HG03025 (cell line): Measurements from ENCODE around the gene NUTM2B.
"Not testable (repeated sequence)": the region's sequence is repeated elsewhere in the genome, so short reads cannot be mapped to it uniquely, and the experiment has no call there.

ENCODE experiments used
- ATAC-seq: cut with Tn5 transposase; IDR thresholded peaks from one replicate; pipeline ENCODE4 v1.9.1; 2021; ENCODE audit warnings: mild to moderate bottlenecking, moderate library complexity; ENCODE audit not compliant: unreplicated experiment, low FRiP score

Gene NUTM2B, protein sequence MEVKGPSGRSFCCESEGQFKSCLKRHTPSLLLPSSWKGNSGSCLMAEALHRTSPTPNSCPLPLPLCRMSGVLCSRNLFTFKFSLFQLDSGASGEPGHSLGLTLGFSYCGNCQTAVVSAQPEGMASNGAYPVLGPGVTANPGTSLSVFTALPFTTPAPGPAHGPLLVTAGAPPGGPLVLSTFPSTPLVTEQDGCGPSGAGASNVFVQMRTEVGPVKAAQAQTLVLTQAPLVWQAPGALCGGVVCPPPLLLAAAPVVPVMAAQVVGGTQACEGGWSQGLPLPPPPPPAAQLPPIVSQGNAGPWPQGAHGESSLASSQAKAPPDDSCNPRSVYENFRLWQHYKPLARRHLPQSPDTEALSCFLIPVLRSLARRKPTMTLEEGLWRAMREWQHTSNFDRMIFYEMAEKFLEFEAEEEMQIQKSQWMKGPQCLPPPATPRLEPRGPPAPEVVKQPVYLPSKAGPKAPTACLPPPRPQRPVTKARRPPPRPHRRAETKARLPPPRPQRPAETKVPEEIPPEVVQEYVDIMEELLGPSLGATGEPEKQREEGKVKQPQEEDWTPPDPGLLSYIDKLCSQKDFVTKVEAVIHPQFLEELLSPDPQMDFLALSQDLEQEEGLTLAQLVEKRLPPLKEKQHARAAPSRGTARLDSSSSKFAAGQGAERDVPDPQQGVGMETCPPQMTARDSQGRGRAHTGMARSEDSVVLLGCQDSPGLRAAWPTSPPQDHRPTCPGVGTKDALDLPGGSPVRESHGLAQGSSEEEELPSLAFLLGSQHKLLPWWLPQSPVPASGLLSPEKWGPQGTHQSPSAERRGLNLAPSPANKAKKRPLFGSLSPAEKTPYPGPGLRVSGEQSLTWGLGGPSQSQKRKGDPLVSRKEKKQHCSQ

GRCh38 chr10:79702927-79703326, at the start of gene NUTM2B:
NUTM2B (plus strand) TSS chr10:79703227; CDS start chr10:79703610, 383 bp downstream.
- not testable (repeated sequence) for ATAC-seq

GRCh38 chr10:79663287-79663686, 39.7 kb upstream of the NUTM2B start:
- ATAC-seq, result not testable (repeated sequence)

- ATAC-seq, result not testable (repeated sequence)
Measured at GRCh38 chr10:79664686-79665085, 38.3 kb upstream of the NUTM2B start.

- not testable (repeated sequence) for ATAC-seq
Measured at GRCh38 chr10:79669248-79669788, 33.7 kb upstream of the NUTM2B start.

- ATAC-seq, result not testable (repeated sequence)
Measured at GRCh38 chr10:79674878-79675277, 28.1 kb upstream of the NUTM2B start.

DNA sequence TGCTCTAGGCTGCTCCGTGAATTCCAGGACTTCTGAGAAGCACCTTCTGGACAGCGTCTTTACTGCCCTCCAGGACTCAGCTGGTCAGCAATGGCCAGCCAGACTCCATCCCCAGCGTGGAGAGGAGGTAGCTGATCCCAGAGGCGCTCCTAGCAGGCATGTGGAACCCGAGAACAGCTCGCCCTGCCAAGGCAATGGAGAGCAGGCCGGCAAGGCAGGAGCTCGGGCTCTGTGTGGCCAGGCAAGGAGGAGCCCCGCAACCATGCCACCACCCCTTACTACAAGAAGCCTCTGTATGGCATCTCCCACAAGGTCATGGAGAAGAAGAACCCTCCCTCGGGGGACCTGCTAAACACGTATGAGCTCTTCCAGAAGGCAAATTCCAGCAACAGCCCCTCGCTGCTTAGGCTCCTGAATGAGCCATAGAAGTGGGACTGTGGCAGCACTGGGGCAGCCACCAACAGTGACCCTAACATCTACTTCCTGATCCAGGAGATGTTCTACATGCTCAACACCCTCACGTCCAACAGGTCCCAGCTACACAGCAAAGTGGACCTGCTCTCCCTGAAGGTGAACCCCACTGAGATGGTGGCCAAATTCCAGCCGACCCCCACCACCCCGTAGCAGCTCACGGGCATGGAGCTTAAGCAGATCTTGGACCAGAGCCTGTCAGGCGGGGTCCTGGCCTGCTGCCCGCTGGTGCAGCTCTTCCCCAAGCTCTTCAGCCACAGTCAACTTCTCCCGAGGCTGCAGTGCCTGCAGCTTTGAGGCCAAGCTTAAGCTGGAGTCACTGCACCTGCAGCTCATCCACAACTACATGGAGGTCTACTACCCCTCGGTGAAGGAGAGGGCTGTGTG, 19.8 kb upstream of the NUTM2B start:
- ATAC-seq, result not testable (repeated sequence)

DNA sequence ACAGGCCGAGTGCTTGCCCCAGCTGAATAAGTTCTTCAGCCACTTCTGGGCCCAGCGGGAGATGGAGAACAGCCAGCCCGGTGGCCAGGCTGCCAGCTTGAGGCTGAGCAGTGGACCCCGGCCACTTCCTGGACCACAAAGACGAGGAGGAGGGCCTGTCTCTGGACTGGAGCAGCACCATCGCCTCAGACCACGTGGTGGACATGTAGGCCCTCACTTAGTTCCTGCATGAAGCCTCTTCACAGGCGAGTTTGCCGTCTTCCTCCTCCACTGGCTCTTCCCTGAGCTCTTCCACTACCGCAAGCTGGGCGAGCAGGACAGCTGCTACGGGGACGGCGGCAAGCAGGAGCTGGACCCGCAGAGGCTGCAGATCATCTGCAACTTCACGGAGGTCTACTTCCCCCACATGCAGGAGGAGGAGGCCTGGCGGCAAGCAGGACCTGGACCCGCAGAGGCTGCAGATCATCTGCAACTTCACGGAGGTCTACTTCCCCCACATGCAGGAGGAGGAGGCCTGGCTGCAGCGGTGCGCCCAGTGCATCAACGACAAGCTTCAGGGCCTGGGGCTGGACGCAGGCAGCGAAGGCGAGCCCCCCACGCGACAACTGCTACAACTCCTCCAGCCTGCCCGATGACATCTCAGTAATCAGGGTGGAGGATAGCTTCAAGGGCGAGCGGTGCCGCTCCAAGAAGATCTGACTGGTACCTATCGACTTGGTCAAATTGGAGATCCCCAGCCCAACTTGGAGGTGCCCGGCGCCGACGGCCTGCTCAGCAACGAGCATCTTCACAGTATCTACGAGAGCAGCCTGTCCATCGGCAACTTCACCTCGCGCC, 18.9 kb upstream of the NUTM2B start:
- ATAC-seq, result not testable (repeated sequence)

DNA sequence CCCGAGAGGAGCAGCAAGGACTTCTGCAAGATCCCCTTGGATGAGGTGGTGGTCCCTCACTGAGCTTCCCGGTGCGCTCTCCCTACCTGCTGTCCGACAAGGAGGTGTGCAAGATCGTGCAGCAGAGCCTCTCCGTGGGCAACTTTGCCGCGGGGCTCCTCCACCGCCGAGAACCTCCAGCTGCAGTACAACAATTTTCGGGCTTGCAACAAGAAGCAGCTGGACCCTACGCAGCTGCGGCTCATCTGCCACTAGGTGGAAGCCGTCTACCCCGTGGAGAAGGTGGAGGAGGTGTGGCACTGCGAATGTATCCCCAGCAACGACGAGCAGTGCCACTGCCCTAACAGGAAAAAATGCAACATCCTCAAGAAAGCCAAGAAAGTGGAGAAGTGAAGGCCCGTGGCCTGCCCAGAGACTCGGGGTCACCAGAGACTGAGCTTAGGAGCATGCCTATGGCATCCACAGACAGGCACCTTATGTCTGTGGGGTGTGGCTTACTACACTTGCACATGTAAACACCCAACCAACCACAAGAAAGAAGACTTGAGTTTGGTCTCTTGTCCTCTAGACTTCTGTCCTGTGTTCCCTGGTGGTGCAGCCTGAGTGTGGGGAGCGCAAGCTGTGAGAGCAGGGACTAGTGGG, 17.9 kb upstream of the NUTM2B start:
- peak; percentile 88 for ATAC-seq

GRCh38 chr10:79686595-79686994, 16.4 kb upstream of the NUTM2B start:
- ATAC-seq, result not testable (repeated sequence)

- ATAC-seq, result not testable (repeated sequence)
Measured at GRCh38 chr10:79687406-79688150, 15.4 kb upstream of the NUTM2B start.

GRCh38 chr10:79688798-79689197, 14.2 kb upstream of the NUTM2B start:
- not testable (repeated sequence) for ATAC-seq

- ATAC-seq, result not testable (repeated sequence)
Measured at GRCh38 chr10:79696596-79696995, 6.4 kb upstream of the NUTM2B start.

- ATAC-seq, result not testable (repeated sequence)
Measured at GRCh38 chr10:79697141-79697540, 5.9 kb upstream of the NUTM2B start.

DNA sequence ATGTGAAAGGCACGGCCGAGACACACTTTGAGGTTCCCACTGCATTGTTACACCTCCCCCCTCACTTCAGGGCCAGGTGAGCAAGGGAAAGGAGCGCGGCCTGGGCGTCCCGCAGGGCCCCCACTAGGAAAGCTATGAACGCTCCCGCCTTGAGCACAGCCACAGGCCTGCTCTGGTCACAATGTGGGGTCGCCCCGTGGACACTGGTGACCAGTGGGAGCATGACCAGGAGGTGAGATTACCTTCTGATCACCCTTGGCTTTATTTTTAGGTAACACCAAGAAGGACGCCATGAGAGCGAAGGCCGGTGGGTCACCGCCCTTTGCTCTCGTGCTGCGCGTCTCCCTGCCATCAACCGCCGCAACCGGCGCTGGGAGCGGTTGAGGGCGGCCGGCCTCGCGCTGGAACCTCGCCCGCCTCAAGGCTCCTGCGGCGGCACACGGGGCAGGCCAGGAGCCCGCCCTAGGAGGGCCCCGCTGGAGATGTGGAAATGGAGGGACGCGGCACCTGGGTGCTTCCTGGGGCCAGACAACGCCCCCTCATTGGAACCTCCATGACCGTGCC, 2.6 kb upstream of the NUTM2B start:
- ATAC-seq, result not testable (repeated sequence)

DNA sequence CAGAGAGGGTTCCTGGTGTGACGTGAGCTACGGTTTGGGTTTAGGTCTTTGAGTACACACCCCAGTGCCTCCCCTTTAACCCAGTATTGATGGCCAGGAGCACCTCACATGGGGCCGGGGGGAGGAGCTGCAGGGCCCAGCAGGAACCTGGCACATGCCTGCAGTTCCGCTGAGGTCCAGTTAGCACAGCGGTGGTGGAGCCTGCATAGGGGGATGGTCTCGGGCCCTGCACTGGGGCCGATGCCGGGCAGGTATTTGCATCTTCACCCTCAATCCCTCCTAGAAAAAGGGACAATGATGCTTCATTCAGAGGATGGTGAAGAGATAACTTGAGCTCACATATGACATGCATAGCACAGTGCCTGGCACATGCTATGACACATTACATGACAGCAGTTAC, 4.0 kb downstream of the NUTM2B start:
- ATAC-seq, result not testable (repeated sequence)

GRCh38 chr10:79714976-79715375, 11.9 kb downstream of the NUTM2B start:
- ATAC-seq, result not testable (repeated sequence)

DNA sequence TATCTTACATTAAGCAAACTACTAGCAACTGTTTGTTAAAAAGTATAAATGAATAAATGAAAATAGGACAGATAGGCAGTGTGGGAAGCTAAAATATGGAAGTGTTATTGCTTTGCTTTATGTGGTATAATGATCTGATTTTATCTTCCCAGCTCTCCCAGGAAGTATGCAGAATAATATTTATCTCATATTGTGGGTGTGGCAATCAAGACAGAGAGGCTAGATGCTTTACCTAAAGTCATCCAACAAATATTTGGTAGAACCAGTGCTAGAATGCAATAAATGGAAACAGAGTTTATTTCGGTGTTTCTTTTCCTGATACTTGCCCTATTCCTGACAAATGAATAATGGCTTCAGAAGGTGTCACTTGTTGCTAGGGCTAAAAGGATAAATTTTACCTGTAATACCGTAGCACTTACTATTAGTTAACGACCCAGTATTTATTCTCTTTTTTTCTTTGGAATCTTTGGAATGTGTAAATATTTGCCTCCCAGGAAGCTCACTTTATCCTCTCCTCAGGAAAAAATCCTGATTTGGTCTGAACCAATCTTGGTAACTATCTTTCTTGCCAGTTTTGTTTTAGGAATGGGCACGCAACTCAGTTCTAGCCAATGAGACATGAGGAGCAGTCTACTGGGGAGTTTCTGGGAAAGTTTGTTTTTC, 14.0 kb downstream of the NUTM2B start:
- ATAC-seq, result not testable (repeated sequence)
